Measurements from ENCODE around the gene TNFSF4.
A peak's percentile ranks its signal among the peaks of the same experiment; 100 is the strongest.

DNA sequence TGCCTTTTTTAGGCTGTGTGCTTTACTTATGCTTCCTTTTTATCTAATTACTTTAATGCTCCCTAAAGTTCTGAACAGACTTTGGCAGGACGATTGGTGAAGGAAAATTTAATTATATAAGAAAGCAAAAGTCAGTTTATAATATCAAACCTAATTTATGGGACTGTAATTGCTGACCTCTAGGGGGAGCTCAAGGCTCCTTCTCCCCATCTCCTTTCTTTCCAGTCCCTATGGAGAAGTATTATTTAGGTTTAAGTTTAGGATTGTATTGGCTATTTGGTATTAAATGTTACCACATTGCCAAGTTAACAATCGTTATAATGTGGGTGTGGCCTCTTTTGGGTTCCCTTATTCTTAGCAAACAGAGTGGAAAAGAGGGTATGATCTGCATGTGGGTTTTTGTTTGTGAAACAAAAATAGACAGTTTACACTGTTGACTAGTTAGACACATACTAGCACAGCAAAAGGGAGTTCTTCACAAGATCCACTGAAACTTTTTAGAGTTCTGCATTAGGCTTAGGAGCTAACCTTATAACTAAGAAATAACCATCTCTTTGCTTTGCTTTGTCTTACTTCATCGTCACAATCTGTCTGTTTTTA lies 48.2 kb upstream of the TNFSF4 start:
- TF ChIP-seq MBNL3 (CRISPR knock-in tag; conservative IDR thresholded peaks at IDR 0.05): no peak
- no peak for TF ChIP-seq EP300 (IDR thresholded peaks at IDR 0.05; ENCODE audit: low read depth in 2 of 2, low read length in 2 of 2)
- TF ChIP-seq EP300 (CRISPR knock-in tag; IDR thresholded peaks at IDR 0.05; ENCODE audit: borderline replicate concordance): no peak
- TF ChIP-seq ZNF879 (CRISPR knock-in tag; IDR thresholded peaks at IDR 0.05): no peak
- TF ChIP-seq CENPT (CRISPR knock-in tag; IDR thresholded peaks at IDR 0.05; ENCODE audit: low read depth): no peak
- TF ChIP-seq CTCF (CRISPR knock-in tag; IDR thresholded peaks at IDR 0.05): peak; percentile 48
- TF ChIP-seq NFIC (IDR thresholded peaks at IDR 0.05; ENCODE audit: low read length): no peak
- TF ChIP-seq NFKB2 (CRISPR knock-in tag; IDR thresholded peaks at IDR 0.05; ENCODE audit: borderline replicate concordance): no peak

All from HepG2 (cell line).